ENCODE measurements around the gene ACAT1. TPM values are rescaled to one million over a fixed set of nuclear protein-coding genes. Genes with fewer than 3 reads are reported as not detected.

ACAT1 gene
- total and polyA plus RNA-seq, 4 donors, result 47.6 to 88.0 (median 52.7) TPM

DNA sequence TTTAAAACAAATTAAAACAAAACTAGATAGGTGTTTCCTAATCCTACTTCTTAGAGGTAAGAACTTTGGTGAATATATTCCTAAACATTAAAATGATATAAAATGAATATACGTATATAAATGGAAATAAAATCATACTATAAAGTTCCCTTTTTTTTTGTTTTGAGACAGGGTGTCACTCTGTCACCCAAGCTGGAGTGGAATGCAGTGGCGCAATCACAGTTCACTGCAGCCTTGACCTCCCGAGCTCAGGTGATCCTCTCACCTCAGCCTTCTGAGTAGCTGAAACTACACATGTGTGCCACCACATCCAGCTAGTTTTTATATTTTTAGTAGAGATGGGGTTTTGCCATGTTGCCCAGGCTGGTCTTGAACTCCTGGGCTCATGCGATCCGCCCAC lies 56.2 kb downstream of the ACAT1 start:
- Histone ChIP-seq H3K9me3 (ENCODE audit: control insufficient read depth in 4 of 4, insufficient read depth in 3 of 4, low read length in 3 of 4) (no peaks in the 10 kb centered on the region), H3K4me3 (no peak overlapping the region), H3K27ac (ENCODE audit: low read depth in 1 of 2, low read length in 1 of 2) (no peak overlapping the region), H3K36me3 (ENCODE audit: control insufficient read depth in 4 of 4, insufficient read depth in 4 of 4, low read length in 4 of 4) (peaks cover 10 to 18% (median 15%) of the 10 kb centered on the region in 4 donors), H3K9ac (ENCODE audit: insufficient read depth in 1 of 2, low read length in 2 of 2) (no peak overlapping the region), H3K4me1 (ENCODE audit: control insufficient read depth in 5 of 5, insufficient read depth in 5 of 5, low read length in 5 of 5) (no peaks in the 10 kb centered on the region), H3K27me3 (ENCODE audit: control insufficient read depth in 3 of 3, insufficient read depth in 3 of 3, low read length in 2 of 3) (no peaks in the 10 kb centered on the region)
- WGBS, 2 donors, result 86 to 96% methylated on average over 5 of the region's 5 CpGs
- ATAC-seq (ENCODE audit: insufficient read depth, low FRiP score) (no peak), DNase-seq (no peak)
- TF ChIP-seq, protein P1, sequence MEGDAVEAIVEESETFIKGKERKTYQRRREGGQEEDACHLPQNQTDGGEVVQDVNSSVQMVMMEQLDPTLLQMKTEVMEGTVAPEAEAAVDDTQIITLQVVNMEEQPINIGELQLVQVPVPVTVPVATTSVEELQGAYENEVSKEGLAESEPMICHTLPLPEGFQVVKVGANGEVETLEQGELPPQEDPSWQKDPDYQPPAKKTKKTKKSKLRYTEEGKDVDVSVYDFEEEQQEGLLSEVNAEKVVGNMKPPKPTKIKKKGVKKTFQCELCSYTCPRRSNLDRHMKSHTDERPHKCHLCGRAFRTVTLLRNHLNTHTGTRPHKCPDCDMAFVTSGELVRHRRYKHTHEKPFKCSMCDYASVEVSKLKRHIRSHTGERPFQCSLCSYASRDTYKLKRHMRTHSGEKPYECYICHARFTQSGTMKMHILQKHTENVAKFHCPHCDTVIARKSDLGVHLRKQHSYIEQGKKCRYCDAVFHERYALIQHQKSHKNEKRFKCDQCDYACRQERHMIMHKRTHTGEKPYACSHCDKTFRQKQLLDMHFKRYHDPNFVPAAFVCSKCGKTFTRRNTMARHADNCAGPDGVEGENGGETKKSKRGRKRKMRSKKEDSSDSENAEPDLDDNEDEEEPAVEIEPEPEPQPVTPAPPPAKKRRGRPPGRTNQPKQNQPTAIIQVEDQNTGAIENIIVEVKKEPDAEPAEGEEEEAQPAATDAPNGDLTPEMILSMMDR (IDR thresholded peaks at IDR 0.05; ENCODE audit: control extremely low read depth, extremely low read depth), result no peak

- H3K9me3 ChIP-seq (ENCODE audit: control insufficient read depth in 4 of 4, insufficient read depth in 3 of 4, low read length in 3 of 4), result no peaks in the 10 kb centered on the region
- H3K4me3 ChIP-seq, result no peak overlapping the region
- peaks cover 6 to 27% (median 13%) of the 10 kb centered on the region in 4 donors for H3K36me3 ChIP-seq (ENCODE audit: control insufficient read depth in 4 of 4, insufficient read depth in 4 of 4, low read length in 4 of 4)
- no peak overlapping the region for H3K9ac ChIP-seq (ENCODE audit: insufficient read depth in 1 of 2, low read length in 2 of 2)
- no peak overlapping the region for H3K27ac ChIP-seq (ENCODE audit: low read depth in 1 of 2, low read length in 1 of 2)
- peaks cover 0 to 2% (median 0%) of the 10 kb centered on the region in 5 donors for H3K4me1 ChIP-seq (ENCODE audit: control insufficient read depth in 5 of 5, insufficient read depth in 5 of 5, low read length in 5 of 5)
- no peaks in the 10 kb centered on the region for H3K27me3 ChIP-seq (ENCODE audit: control insufficient read depth in 3 of 3, insufficient read depth in 3 of 3, low read length in 2 of 3)
- ATAC-seq (ENCODE audit: insufficient read depth, low FRiP score) (no peak), DNase-seq (no peak)
- TF ChIP-seq, protein P1 (IDR thresholded peaks at IDR 0.05; ENCODE audit: control extremely low read depth, extremely low read depth), result no peak
Measured at GRCh38 chr11:108193725-108194124, 72.4 kb downstream of the ACAT1 start.

- Histone ChIP-seq H3K9ac (ENCODE audit: insufficient read depth in 1 of 2, low read length in 2 of 2) (no peak overlapping the region), H3K27ac (ENCODE audit: low read depth in 1 of 2, low read length in 1 of 2) (no peak overlapping the region), H3K9me3 (ENCODE audit: control insufficient read depth in 4 of 4, insufficient read depth in 3 of 4, low read length in 3 of 4) (no peaks in the 10 kb centered on the region), H3K4me3 (no peak overlapping the region), H3K36me3 (ENCODE audit: control insufficient read depth in 4 of 4, insufficient read depth in 4 of 4, low read length in 4 of 4) (peaks cover 3 to 12% (median 7%) of the 10 kb centered on the region in 4 donors), H3K27me3 (ENCODE audit: control insufficient read depth in 3 of 3, insufficient read depth in 3 of 3, low read length in 2 of 3) (no peaks in the 10 kb centered on the region), H3K4me1 (ENCODE audit: control insufficient read depth in 5 of 5, insufficient read depth in 5 of 5, low read length in 5 of 5) (peaks cover 0 to 10% (median 0%) of the 10 kb centered on the region in 5 donors)
- TF ChIP-seq, protein P1 (IDR thresholded peaks at IDR 0.05; ENCODE audit: control extremely low read depth, extremely low read depth), result no peak
- ATAC-seq (ENCODE audit: insufficient read depth, low FRiP score) (no peak), DNase-seq (no peak)
- 88 to 94% methylated on average over 3 of the region's 3 CpGs for WGBS, 2 donors
Measured at GRCh38 chr11:108196901-108197300, 75.5 kb downstream of the ACAT1 start.

Small RNA genes lying within 50 kb of the gene (small RNA-seq; reads per million reads assigned to genes)
- not detected for gene RF00019 (ENCODE audit: low replicate concordance)

Other genes starting within 250 kb of the ACAT1 start
- gene RAB39A, start 193.1 kb upstream of the ACAT1 start, total RNA-seq, result 1 to 10 TPM; 2.0 to 3.6 TPM
- 1 to 10 TPM in 1 of 2 donors, under 1 TPM in 1; 0.30 to 3.0 TPM for gene RAB39A, start 193.1 kb upstream of the ACAT1 start, polyA plus RNA-seq
- gene CUL5, start 112.7 kb upstream of the ACAT1 start, total RNA-seq, result 10 to 100 TPM; 36.2 to 53.6 TPM
- 1 to 10 TPM; 5.4 to 8.2 TPM for gene CUL5, start 112.7 kb upstream of the ACAT1 start, polyA plus RNA-seq
- gene NPAT, start 101.1 kb downstream of the ACAT1 start, total RNA-seq, result 10 to 100 TPM; 10.9 to 26.2 TPM
- 1 to 10 TPM; 2.4 to 4.1 TPM for gene NPAT, start 101.1 kb downstream of the ACAT1 start, polyA plus RNA-seq
- 100 to 1,000 TPM in 1 of 2 donors, 10 to 100 TPM in 1; 42.7 to 165 TPM for gene ATM, start 101.5 kb downstream of the ACAT1 start, total RNA-seq
- gene ATM, start 101.5 kb downstream of the ACAT1 start, polyA plus RNA-seq, result 10 to 100 TPM; 14.9 to 17.0 TPM